ENCODE results near the gene STRADA.

- TF ChIP-seq CTCF (IDR thresholded peaks at IDR 0.05): no peak
- TF ChIP-seq POLR2AphosphoS5 (IDR thresholded peaks at IDR 0.05): no peak
Observed at GRCh38 chr17:63672856-63673255, 68.7 kb downstream of the STRADA start.
